ENCODE measurements around the gene SARNP. TPM values are rescaled to one million over a fixed set of nuclear protein-coding genes. Genes with fewer than 3 reads are reported as not detected.

The SARNP gene
- total RNA-seq, 1 experiment from 2014 or later, result 39.3 TPM

GRCh38 chr12:55711786-55712553, 105.6 kb downstream of the SARNP start:
- no peak for DNase-seq (ENCODE audit: low spot score)

GRCh38 chr12:55708695-55709233, 108.8 kb downstream of the SARNP start:
- no peak for DNase-seq (ENCODE audit: low spot score)

- DNase-seq (ENCODE audit: low spot score), result no peak
Observed at GRCh38 chr12:55707841-55708694, 109.5 kb downstream of the SARNP start, which contains the start of gene ITGA7. TSS of gene ITGA7 (minus strand) at chr12:55707904. CDS start at chr12:55707682, 222 bp downstream.

Small RNAs within 50 kb of the gene (small RNA-seq; reads per million reads assigned to genes)
- not detected for gene AC009779.1
- not detected for gene RF00017

Other genes with a start within 250 kb of the SARNP start
- not detected in 2 replicates for gene OR2AP1, start 245.3 kb downstream of the SARNP start, total RNA-seq (2014; rRNA removed; shearing (Covaris generic))
- not detected in 2 replicates for gene OR10P1, start 180.8 kb downstream of the SARNP start, total RNA-seq (2014; rRNA removed; shearing (Covaris generic))
- 4.6 and 4.7 TPM in 2 replicates for gene ITGA7, start 109.8 kb downstream of the SARNP start, total RNA-seq (2014; rRNA removed; shearing (Covaris generic))
- gene BLOC1S1, start 101.7 kb downstream of the SARNP start, total RNA-seq (2014; rRNA removed; shearing (Covaris generic)), result 165 and 169 TPM in 2 replicates
- gene RDH5, start 97.3 kb downstream of the SARNP start, total RNA-seq (2014; rRNA removed; shearing (Covaris generic)), result 5.3 and 5.7 TPM in 2 replicates
- gene CD63, start 88.7 kb downstream of the SARNP start, total RNA-seq (2014; rRNA removed; shearing (Covaris generic)), result 867 and 895 TPM in 2 replicates
- 2.0 and 3.8 TPM in 2 replicates for gene GDF11, start 74.6 kb downstream of the SARNP start, total RNA-seq (2014; rRNA removed; shearing (Covaris generic))
- 35.1 and 46.6 TPM in 2 replicates for gene ORMDL2, start 317 bp upstream of the SARNP start, total RNA-seq (2014; rRNA removed; shearing (Covaris generic))
- 30.3 and 35.7 TPM in 2 replicates for gene DNAJC14, start 11.9 kb upstream of the SARNP start, total RNA-seq (2014; rRNA removed; shearing (Covaris generic))
- not detected in 2 replicates for gene MMP19, start 25.2 kb upstream of the SARNP start, total RNA-seq (2014; rRNA removed; shearing (Covaris generic))
- 50.5 and 52.1 TPM in 2 replicates for gene PYM1, start 110.2 kb upstream of the SARNP start, total RNA-seq (2014; rRNA removed; shearing (Covaris generic))
- gene DGKA, start 113.4 kb upstream of the SARNP start, total RNA-seq (2014; rRNA removed; shearing (Covaris generic)), result 5.5 and 5.9 TPM in 2 replicates
- 2.7 and 7.6 TPM in 2 replicates for gene PMEL, start 148.3 kb upstream of the SARNP start, total RNA-seq (2014; rRNA removed; shearing (Covaris generic))
- gene CDK2, start 149.1 kb upstream of the SARNP start, total RNA-seq (2014; rRNA removed; shearing (Covaris generic)), result 46.8 and 49.4 TPM in 2 replicates
- gene RAB5B, start 156.4 kb upstream of the SARNP start, total RNA-seq (2014; rRNA removed; shearing (Covaris generic)), result 32.1 and 35.0 TPM in 2 replicates
- gene SUOX, start 179.6 kb upstream of the SARNP start, total RNA-seq (2014; rRNA removed; shearing (Covaris generic)), result 18.1 and 21.8 TPM in 2 replicates
- gene IKZF4, start 203.3 kb upstream of the SARNP start, total RNA-seq (2014; rRNA removed; shearing (Covaris generic)), result 1.1 and 1.9 TPM in 2 replicates
- gene RPS26, start 224.2 kb upstream of the SARNP start, total RNA-seq (2014; rRNA removed; shearing (Covaris generic)), result 171 and 219 TPM in 2 replicates

Measured in HT-29 (cell line).